ENCODE results near the gene ZC3H13. TPM values are rescaled to one million over a fixed set of nuclear protein-coding genes. Genes with fewer than 3 reads are reported as not detected.

Gene ZC3H13
- total RNA-seq, 1 donor from 2014 or later = 10.5 TPM

- H3K36me3 ChIP-seq (ENCODE audit: control insufficient read depth, insufficient read depth, low read length) = no peaks in the 10 kb centered on the region
- TF ChIP-seq CTCF (IDR thresholded peaks at IDR 0.05; ENCODE audit: insufficient read depth, low read length, severe bottlenecking) = no peak
- no peak for DNase-seq (ENCODE audit: low read depth)
- no peak for FAIRE-seq
- H3K4me3 ChIP-seq (ENCODE audit: low read depth, low read length) = no peak overlapping the region
- no peaks in the 10 kb centered on the region for H3K27me3 ChIP-seq (ENCODE audit: control insufficient read depth, insufficient read depth, low read length)
These were observed 111.3 kb downstream of the ZC3H13 start for GRCh38 chr13:45941261-45941660.

DNA sequence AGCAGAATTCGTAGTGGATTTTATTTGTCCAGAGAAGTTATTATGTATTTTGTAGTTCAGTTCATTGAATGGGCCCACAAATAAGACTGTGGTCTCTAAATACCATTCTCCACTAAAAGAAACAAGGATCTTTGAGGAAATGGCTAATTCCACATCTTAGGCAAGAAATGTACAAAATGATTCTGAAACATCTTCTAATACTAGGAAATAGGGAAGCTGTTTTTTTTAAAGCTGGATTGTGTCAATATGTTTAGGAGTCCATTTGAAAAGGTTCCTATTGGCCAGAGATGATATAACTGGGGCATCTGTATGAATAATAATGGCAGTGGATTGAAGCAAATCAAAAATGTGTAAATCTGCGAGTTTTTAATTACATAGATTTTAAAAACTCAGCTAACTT lies 112.5 kb downstream of the ZC3H13 start:
- H3K4me3 ChIP-seq (ENCODE audit: low read depth, low read length) = no peak overlapping the region
- FAIRE-seq (no peak), DNase-seq (ENCODE audit: low read depth) (no peak)
- H3K36me3 ChIP-seq (ENCODE audit: control insufficient read depth, insufficient read depth, low read length) = no peaks in the 10 kb centered on the region
- H3K27me3 ChIP-seq (ENCODE audit: control insufficient read depth, insufficient read depth, low read length) = no peaks in the 10 kb centered on the region
- TF ChIP-seq CTCF (IDR thresholded peaks at IDR 0.05; ENCODE audit: insufficient read depth, low read length, severe bottlenecking) = no peak

- no peak overlapping the region for H3K4me3 ChIP-seq (ENCODE audit: low read depth, low read length)
- FAIRE-seq (no peak), DNase-seq (ENCODE audit: low read depth) (no peak)
- no peak for TF ChIP-seq CTCF (IDR thresholded peaks at IDR 0.05; ENCODE audit: insufficient read depth, low read length, severe bottlenecking)
- H3K27me3 ChIP-seq (ENCODE audit: control insufficient read depth, insufficient read depth, low read length) = no peaks in the 10 kb centered on the region
- no peaks in the 10 kb centered on the region for H3K36me3 ChIP-seq (ENCODE audit: control insufficient read depth, insufficient read depth, low read length)
These were observed 115.9 kb downstream of the ZC3H13 start for GRCh38 chr13:45936621-45937020.

DNA sequence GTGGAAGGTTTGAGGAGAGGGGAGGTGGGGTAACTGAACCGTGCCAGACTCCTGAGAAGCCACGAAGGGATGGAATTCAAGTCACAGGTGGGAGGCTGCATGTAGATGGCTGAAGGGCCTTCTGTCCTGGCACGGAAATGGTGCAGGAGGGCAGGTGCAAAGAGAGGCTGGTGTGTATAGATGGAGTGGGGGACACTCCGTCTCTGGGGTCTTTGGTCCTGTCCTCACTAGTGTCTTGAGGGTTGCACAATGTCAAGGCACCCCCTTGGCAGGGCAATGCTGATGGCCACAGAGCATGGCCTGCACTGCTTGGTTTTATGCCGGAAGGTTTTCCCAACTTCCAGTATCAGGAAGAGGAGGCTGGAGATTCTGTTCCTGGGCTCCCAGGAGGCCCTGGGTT lies 118.3 kb downstream of the ZC3H13 start:
- TF ChIP-seq CTCF (IDR thresholded peaks at IDR 0.05; ENCODE audit: insufficient read depth, low read length, severe bottlenecking) = no peak
- H3K27me3 ChIP-seq (ENCODE audit: control insufficient read depth, insufficient read depth, low read length) = no peaks in the 10 kb centered on the region
- H3K4me3 ChIP-seq (ENCODE audit: low read depth, low read length) = no peak overlapping the region
- no peaks in the 10 kb centered on the region for H3K36me3 ChIP-seq (ENCODE audit: control insufficient read depth, insufficient read depth, low read length)
- FAIRE-seq (no peak), DNase-seq (ENCODE audit: low read depth) (no peak)

DNA sequence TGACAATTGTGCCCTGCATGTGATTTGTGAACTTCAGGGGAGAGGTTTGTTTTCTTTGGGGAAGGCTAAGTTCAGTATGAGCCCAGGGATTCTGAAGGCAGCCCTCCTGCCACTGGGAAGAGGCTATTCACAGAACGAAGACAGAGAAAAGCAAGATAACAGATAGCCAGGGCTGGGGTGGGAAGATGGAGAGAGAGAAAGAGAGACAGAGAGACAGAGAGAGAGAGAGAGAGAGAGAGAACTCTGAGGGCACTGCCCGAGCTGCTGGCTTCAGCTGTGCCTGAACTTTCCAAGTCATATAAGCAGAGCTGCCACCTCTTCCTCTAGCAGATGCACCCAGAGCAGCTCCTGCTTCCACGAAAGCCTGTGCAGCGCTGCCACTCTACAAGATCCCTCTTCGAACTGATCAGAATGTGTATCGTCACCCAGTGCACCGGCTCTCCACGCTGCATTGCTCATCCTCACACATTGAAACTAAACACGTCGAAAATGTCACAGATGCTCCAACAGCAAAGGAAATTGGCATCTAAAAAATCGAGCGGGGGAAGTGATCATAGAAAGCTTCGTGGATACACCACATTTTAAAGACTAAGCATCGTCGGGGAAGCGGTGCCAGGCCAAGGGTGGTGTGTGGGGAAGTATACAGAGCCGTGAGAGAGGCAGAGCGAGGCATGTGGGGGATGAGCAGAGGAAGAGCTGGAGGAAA lies 119.2 kb downstream of the ZC3H13 start:
- no peaks in the 10 kb centered on the region for H3K27me3 ChIP-seq (ENCODE audit: control insufficient read depth, insufficient read depth, low read length)
- no peak for DNase-seq (ENCODE audit: low read depth)
- H3K4me3 ChIP-seq (ENCODE audit: low read depth, low read length) = no peak overlapping the region
- no peak for FAIRE-seq
- TF ChIP-seq CTCF (IDR thresholded peaks at IDR 0.05; ENCODE audit: insufficient read depth, low read length, severe bottlenecking) = no peak
- no peaks in the 10 kb centered on the region for H3K36me3 ChIP-seq (ENCODE audit: control insufficient read depth, insufficient read depth, low read length)

GRCh38 chr13:45932676-45933075 lies 119.9 kb downstream of the ZC3H13 start:
- FAIRE-seq (no peak), DNase-seq (ENCODE audit: low read depth) (no peak)
- no peaks in the 10 kb centered on the region for H3K36me3 ChIP-seq (ENCODE audit: control insufficient read depth, insufficient read depth, low read length)
- H3K27me3 ChIP-seq (ENCODE audit: control insufficient read depth, insufficient read depth, low read length) = no peaks in the 10 kb centered on the region
- no peak for TF ChIP-seq CTCF (IDR thresholded peaks at IDR 0.05; ENCODE audit: insufficient read depth, low read length, severe bottlenecking)
- no peak overlapping the region for H3K4me3 ChIP-seq (ENCODE audit: low read depth, low read length)

Data from bronchial epithelial cell (primary cell).